Measurements from ENCODE around the gene C20orf173.

C20orf173 gene

DNA sequence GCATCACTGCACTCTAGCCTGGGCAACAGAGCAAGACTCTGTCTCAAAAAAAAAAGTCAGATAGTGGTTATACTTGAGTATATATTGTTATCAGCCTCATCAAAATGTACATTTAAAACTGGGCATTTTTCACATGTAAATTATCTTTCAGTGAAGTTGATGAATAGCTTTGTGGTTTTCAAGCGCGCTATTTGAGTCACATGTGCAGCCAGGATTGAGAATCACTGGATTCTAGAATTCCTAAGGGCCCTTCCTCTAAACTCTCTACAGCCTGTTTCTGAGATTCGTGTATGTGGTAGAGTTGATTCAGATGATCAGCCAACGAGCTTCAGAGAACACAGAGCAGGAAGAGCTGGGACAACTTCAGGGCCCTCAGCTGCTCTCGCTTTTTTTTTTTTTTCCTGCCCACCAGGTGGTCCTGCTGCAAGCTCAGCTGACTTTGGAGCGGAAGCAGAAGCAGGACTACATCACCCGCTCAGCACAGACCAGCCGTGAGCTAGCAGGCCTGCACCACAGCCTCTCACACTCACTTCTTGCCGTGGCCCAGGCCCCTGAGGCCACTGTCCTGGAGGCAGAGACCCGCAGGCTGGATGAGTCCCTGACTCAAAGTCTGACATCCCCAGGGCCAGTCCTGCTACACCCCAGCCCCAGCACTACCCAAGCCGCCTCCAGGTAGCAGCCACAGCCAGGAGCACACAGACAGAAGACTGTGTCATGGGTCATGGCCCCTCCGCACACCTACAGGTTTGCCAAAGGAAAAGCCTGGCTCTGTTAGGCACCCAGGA lies 18.3 kb downstream of the C20orf173 start:
- no peak overlapping the region for H3K9ac ChIP-seq (ENCODE audit: low read length)
- no peak overlapping the region for H3K4me2 ChIP-seq (ENCODE audit: low read depth, low read length, poor library complexity, severe bottlenecking)
- H3K9me3 ChIP-seq (ENCODE audit: insufficient read depth, low read length) = no peaks in the 10 kb centered on the region
- H4K20me1 ChIP-seq (ENCODE audit: low read depth, low read length) = no peaks in the 10 kb centered on the region
- H2AFZ ChIP-seq (ENCODE audit: low read depth, low read length, severe bottlenecking) = no peak overlapping the region
- no peaks in the 10 kb centered on the region for H3K79me2 ChIP-seq (ENCODE audit: insufficient read depth, low read length)
- no peaks in the 10 kb centered on the region for H3K36me3 ChIP-seq (ENCODE audit: low read length)
- no peaks in the 10 kb centered on the region for H3K9me2 ChIP-seq (replicated peaks; ENCODE audit: insufficient read depth, low read length)
- no peak for TF ChIP-seq EZH2phosphoT487 (conservative IDR thresholded peaks at IDR 0.05; ENCODE audit: low read length)
- TF ChIP-seq, protein P1, sequence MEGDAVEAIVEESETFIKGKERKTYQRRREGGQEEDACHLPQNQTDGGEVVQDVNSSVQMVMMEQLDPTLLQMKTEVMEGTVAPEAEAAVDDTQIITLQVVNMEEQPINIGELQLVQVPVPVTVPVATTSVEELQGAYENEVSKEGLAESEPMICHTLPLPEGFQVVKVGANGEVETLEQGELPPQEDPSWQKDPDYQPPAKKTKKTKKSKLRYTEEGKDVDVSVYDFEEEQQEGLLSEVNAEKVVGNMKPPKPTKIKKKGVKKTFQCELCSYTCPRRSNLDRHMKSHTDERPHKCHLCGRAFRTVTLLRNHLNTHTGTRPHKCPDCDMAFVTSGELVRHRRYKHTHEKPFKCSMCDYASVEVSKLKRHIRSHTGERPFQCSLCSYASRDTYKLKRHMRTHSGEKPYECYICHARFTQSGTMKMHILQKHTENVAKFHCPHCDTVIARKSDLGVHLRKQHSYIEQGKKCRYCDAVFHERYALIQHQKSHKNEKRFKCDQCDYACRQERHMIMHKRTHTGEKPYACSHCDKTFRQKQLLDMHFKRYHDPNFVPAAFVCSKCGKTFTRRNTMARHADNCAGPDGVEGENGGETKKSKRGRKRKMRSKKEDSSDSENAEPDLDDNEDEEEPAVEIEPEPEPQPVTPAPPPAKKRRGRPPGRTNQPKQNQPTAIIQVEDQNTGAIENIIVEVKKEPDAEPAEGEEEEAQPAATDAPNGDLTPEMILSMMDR (IDR thresholded peaks at IDR 0.05; ENCODE audit: insufficient read depth, low read length, poor library complexity, severe bottlenecking) = no peak
- no peaks in the 10 kb centered on the region for H3K27me3 ChIP-seq (ENCODE audit: low read length)
- no peaks in the 10 kb centered on the region for H3F3A ChIP-seq (ENCODE audit: insufficient read depth)
- no peak overlapping the region for H3K4me3 ChIP-seq (ENCODE audit: insufficient read depth, low read length, poor library complexity, severe bottlenecking)
- no peak overlapping the region for H3K27ac ChIP-seq (ENCODE audit: low read depth, low read length)

DNA sequence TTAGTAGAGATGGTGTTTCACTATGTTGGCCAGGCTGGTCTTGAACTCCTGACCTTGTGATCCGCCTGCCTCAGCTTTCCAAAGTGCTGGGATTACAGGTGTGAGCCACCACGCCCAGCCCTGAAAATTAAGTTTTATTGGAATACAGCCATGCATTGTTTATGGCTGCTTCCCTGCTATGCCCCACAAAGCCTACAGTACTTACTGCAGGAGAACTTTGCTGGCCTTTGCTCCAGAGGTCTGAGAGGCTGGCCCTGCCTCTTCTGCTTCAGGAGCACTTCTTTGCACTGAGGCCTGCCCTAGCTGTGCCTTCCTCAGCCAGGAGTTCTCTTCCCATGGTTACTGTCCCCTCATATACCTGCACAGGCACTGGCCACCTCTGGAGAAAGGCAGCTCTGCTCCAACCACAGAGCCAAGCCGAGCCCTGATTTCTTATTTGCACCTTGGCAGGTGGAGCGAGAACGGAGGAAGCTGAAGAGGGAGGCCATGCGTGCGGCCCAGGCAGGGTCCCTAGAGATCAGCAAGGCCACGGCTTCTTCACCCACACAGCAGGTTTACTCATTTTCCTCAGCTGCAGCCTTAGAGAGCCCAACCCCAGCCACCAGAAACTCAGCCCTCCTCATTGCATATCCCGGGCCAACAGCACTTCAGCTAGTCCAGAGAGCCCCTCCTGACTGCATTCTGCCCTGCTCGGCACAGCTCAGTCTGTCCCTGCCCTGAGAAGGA lies 20.8 kb downstream of the C20orf173 start:
- H3K79me2 ChIP-seq (ENCODE audit: insufficient read depth, low read length) = no peaks in the 10 kb centered on the region
- no peak overlapping the region for H3K9ac ChIP-seq (ENCODE audit: low read length)
- TF ChIP-seq, protein P1 (IDR thresholded peaks at IDR 0.05; ENCODE audit: insufficient read depth, low read length, poor library complexity, severe bottlenecking) = no peak
- TF ChIP-seq EZH2phosphoT487 (conservative IDR thresholded peaks at IDR 0.05; ENCODE audit: low read length) = no peak
- H3K9me2 ChIP-seq (replicated peaks; ENCODE audit: insufficient read depth, low read length) = no peaks in the 10 kb centered on the region
- no peaks in the 10 kb centered on the region for H4K20me1 ChIP-seq (ENCODE audit: low read depth, low read length)
- no peak overlapping the region for H3K4me2 ChIP-seq (ENCODE audit: low read depth, low read length, poor library complexity, severe bottlenecking)
- no peak overlapping the region for H3K27ac ChIP-seq (ENCODE audit: low read depth, low read length)
- no peak overlapping the region for H3K4me3 ChIP-seq (ENCODE audit: insufficient read depth, low read length, poor library complexity, severe bottlenecking)
- H3K36me3 ChIP-seq (ENCODE audit: low read length) = no peaks in the 10 kb centered on the region
- no peaks in the 10 kb centered on the region for H3F3A ChIP-seq (ENCODE audit: insufficient read depth)
- H3K27me3 ChIP-seq (ENCODE audit: low read length) = no peaks in the 10 kb centered on the region
- no peak overlapping the region for H2AFZ ChIP-seq (ENCODE audit: low read depth, low read length, severe bottlenecking)
- no peaks in the 10 kb centered on the region for H3K9me3 ChIP-seq (ENCODE audit: insufficient read depth, low read length)

DNA sequence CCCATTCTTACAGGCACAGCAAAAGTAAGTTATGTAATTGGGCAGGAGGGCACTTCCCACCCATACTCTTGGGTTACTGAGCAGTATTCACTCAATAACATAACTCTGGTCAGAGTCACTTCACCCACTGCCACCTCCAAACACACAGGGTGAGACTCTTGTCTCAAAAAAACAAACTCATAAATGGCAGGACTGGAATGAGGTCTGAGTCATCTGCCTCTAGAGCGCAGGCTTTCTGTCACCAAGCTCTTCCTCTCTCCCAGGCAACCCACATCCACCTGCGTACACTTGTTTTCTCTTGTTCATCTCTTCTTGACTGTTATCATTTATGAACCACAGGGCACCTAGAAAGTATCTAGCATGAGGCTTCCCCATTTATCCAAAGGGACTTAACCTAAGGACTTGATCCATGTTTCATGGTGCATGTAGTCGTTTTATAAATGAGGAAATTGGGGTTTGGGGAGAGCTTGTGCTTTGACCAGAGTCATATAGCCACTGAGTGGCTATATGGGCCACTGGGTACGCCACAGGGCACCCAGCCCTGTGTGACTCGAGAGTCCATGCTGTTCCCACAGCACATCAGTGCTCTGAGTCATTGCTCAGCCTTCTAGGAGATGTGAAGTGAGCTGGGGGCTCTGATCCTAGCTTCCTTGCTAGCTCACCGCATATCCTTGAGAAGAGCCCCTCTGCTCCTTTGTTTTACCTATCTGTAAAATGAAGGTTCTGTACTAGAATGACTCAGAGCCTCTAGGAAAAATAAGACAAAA lies 22.4 kb downstream of the C20orf173 start:
- H3K9ac ChIP-seq (ENCODE audit: low read length) = no peak overlapping the region
- H3K27me3 ChIP-seq (ENCODE audit: low read length) = no peaks in the 10 kb centered on the region
- no peaks in the 10 kb centered on the region for H4K20me1 ChIP-seq (ENCODE audit: low read depth, low read length)
- no peaks in the 10 kb centered on the region for H3K9me2 ChIP-seq (replicated peaks; ENCODE audit: insufficient read depth, low read length)
- H3K4me2 ChIP-seq (ENCODE audit: low read depth, low read length, poor library complexity, severe bottlenecking) = no peak overlapping the region
- no peaks in the 10 kb centered on the region for H3K36me3 ChIP-seq (ENCODE audit: low read length)
- no peaks in the 10 kb centered on the region for H3K79me2 ChIP-seq (ENCODE audit: insufficient read depth, low read length)
- H3K27ac ChIP-seq (ENCODE audit: low read depth, low read length) = no peak overlapping the region
- 0 out of 2 replicates have a peak, but pooled peaks cover under 1% of the 10 kb centered on the region for H3F3A ChIP-seq (ENCODE audit: insufficient read depth)
- H3K9me3 ChIP-seq (ENCODE audit: insufficient read depth, low read length) = no peaks in the 10 kb centered on the region
- H3K4me3 ChIP-seq (ENCODE audit: insufficient read depth, low read length, poor library complexity, severe bottlenecking) = no peak overlapping the region
- TF ChIP-seq, protein P1 (IDR thresholded peaks at IDR 0.05; ENCODE audit: insufficient read depth, low read length, poor library complexity, severe bottlenecking) = no peak
- TF ChIP-seq EZH2phosphoT487 (conservative IDR thresholded peaks at IDR 0.05; ENCODE audit: low read length) = no peak
- H2AFZ ChIP-seq (ENCODE audit: low read depth, low read length, severe bottlenecking) = no peak overlapping the region

Measured in SU-DHL-6 (cell line).